SK-MEL-5 (cell line): ENCODE data around the gene PRSS1. TPM values are rescaled to one million over a fixed set of nuclear protein-coding genes. Genes with fewer than 3 reads are reported as not detected.
"Not testable (repeated sequence)": the region's sequence is repeated elsewhere in the genome, so short reads cannot be mapped to it uniquely, and the experiment has no call there.

Experiments used
- DNase-seq: peaks from one replicate; pipeline ENCODE4 v3.0.0-alpha.2; 2016; ENCODE audit warnings: low read depth, low spot score
- in situ Hi-C: cut with HindIII; loops from 2 replicates; pipeline ENCODE4 v1.10.0; 2016; ENCODE audit warnings: low sequenced_read_pairs, high pct_unique_total_duplicates, low pct_unique_long_range_greater_than_20kb
- polyA plus RNA-seq, 2 experiments: library from polyadenylated mRNA; depleted of rRNA; stranded (reverse); fragments of >200 nt; gene quantifications; 2 replicates each; pipeline ENCODE4 v1.2.3, GENCODE V29; 2015
- total RNA-seq: library from RNA; depleted of rRNA; stranded (reverse); fragments of >200 nt; shearing (Covaris generic); gene quantifications from 2 replicates; pipeline ENCODE4 v1.2.3, GENCODE V29; 2014; rRNA removed

PRSS1 gene
- total RNA-seq, result not detected in 2 replicates
- polyA plus RNA-seq (2015; cell fraction: cytosol; rRNA removed), result not detected in 2 replicates
- polyA plus RNA-seq (2015; cell fraction: nucleus; rRNA removed), result not detected in 2 replicates

DNA sequence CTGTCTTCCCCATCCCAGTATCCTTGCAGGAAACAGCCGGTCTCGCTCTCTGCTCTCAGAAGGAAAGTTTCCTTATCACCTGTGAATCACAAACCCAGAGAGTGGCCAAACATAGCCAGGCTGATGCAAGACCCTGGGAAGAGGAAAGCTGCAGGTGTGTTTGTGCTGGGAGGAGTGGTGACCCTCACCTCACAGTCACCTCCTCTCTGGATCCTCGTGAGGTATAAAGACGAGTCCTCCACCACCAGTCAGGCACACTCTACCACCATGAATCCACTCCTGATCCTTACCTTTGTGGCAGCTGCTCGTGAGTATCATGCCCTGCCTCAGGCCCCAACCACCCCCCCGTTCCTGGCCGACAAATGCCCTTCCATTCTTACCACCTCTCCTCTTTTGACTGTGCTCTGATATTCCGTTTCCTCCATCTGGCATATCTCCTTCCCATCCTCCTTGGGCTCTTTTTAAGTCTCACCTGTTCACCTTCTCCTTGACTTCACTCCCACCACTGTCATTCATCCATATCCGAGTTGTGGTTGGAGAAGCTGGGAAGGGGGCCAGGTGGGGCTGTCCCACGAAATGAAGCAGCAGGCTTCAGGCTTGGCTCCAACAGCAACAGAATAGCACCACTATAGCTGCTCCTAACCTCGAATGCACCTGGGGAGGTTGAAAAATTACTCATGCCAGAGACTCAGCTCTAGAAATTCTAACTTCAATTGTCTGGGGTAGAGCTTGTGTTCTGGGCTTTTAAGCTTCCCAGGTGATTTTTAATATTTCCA, at the start of gene PRSS1:
Gene PRSS1, plus strand, starts transcription at position 255 of the 776 bp plus-strand sequence. Its CDS starts 13 bp downstream, at position 268.
- in situ Hi-C loops, result no loop called here
- no peak for DNase-seq

DNA sequence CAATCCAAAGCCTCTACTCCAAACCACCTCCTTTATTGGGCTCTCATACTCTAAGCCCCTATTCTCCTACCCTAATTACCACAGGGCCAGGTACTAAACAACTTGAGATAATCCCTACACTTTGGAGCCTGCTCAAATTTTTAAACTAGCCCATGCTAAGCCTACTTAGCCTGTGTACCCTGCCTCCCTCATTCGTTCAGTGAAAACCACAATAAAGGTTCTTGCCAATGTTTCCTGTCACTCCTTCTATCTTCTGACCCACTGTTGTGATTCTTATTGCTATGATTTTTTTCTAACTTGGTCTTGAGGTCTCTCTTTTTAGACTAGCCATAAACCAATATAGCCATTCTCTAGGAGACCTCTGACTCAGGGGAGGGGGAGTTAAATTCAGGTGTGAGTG, 48.3 kb upstream of the PRSS1 start:
- DNase-seq, in situ Hi-C loops: not testable (repeated sequence)

DNA sequence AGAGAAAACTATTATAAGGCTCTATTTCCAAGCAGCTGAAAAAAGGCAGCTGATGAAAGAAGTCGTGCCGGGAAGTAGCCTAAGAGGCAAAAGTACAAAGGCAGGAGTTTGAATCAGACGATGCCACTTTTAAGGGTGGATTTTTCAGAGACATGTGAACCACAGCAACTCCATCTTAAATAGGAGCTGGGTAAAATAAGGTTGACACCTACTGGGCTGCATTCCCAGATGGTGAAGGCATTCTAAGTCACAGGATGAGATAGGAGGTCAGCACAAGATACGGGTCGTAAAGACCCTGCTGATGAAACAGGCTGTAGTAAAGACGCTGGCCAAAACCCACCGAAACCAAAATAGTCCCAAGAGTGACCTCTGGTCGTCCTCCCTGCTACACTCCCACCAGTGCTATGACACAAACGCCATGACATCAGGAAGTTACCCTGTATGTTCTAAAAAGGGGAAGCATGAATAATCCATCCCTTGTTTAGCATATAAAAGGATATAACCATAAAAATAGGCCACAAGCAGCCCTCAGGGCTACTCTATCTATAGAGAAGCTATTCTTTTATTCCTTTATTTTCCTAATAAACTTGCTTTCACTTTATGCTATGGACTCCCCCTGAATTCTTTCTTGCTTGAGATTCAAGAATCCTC, 45.5 kb upstream of the PRSS1 start:
- no peak for DNase-seq
- in situ Hi-C loops, result no loop called here

DNA sequence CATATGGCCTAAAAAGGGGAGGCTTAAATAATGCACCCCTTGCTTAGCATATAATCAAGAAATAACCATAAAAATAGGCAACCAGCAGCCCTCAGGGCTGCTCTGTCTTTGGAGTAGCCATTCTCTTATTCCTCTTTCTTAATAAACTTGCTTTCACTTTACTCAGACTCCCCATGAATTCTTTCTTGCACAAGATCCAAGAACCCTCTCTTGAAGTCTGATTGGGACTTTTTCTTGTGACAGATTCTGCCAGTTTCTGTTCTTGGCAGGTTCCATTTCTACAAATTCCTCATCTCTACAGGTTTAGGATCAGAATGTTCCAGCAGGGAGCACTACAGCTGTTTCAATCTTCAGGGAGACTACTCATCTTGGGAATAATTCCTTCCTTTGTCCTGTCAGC, 40.5 kb upstream of the PRSS1 start:
- in situ Hi-C loops, result not testable (repeated sequence)
- DNase-seq, result peak; percentile 15

DNA sequence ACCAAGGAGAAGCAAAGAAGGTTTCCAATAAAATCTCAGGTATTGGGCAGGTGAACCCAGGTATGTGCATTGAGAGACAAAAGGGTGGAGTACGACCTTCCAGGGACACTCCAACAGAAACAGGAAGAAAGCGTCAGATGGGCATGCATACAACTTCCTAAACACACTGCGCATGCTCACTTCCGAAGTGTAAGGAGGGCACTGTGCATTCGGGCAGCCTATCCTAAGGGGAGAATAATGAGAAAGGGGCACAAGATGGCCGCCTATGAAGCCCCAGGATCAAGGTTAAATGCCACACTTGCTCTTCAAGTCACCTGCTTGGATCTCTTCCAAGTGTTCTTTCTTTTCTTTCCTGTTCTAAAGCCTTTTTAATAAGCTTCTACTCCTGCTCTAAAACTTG, 39.4 kb upstream of the PRSS1 start:
- in situ Hi-C loops, result no loop called here
- DNase-seq, result peak; percentile 30

DNA sequence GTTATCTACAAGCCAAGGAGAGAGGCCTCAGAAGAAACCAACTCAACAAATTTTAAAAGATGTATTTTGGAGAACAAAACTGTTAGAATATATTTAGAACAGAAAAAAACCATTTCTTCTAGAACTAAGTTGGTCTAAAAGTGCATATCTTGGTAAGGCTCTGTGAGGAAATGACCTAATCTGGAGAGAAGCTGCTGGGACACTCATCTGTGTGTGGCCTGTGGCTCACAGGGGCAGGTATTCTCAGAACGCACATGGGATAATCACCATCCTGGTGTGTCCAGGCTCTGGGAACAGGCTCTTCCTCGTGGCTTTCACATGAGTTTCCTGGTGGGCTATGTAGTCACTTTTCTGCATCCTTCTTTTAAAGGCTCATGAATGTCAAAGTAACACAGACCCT, 38.1 kb upstream of the PRSS1 start:
- DNase-seq, result no peak
- in situ Hi-C loops, result no loop called here

DNA sequence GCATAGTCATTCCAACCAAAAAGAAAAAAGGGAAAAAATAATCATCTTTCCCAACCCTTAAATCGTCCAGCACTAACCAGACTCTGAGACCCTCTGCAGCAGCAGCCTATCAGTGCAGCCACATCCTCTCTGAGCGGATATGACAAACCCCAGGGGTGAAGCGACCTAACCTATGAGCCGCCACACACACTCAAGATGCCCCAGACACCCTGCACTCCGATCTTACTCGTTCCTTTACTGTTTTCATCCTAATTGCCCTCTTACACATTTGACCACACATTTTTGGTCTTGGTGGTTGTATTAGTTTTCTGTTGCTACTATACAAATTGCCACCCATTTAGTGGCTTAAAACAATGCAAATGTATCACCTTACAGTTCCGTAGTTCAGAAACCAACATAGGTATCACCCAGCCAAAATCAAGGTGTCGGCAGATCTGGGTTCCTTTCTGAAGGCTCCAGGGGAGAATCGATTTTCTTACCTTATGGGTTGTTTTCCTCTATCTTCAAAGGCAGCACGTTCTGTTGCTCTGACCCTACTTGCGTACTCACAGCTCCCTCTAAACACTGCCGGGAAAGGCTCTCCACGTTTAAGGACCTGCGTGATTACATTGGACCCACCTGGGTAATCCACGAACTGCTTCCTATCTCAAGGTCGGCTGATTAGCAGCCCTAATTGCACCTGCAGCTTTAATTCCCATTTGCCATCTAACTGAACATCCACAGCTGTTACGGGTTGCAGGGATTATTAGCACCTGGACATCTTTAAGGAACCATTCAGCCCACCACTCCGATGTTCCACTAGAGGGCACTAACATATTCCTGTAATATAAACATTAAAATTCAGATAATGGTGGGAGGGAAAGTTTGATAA, 37.3 kb upstream of the PRSS1 start:
- in situ Hi-C loops, result no loop called here
- DNase-seq, result peak; percentile 66

DNA sequence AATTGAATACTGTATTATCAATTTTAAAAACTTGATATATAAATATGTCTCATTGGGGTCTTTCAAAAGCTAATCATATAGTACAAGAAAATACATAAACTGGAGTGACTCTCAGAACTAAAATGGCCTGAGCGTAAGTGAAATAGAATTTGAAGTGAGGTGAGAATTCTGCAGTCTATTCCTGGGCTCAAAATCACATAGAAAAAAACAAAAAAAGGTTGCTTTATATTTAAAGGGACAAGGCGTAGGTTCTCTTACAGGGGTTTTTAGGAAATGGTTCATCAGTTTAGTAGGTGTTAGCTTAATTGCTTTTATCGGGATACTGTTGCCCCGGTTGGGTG, 36.7 kb upstream of the PRSS1 start:
- no peak for DNase-seq
- in situ Hi-C loops, result no loop called here

DNA sequence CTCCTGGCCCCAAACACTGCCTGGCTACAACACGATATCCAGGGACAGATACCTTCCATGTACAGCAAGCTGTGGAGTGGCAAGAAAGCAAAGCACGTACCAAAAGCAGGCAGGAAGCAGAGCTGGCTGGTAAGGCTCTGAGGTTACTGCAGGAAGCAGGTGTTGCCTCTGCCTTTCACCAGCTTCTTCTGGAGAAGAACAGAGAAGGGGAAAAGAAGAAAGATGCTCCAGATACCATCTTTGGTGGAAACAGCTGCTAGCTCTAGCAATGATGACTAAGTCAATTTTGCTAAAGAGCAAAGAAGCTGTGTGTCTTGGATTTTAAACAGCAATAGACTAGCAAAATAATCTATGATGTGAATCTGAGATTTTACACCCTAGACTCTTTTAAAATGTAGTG, 34.9 kb upstream of the PRSS1 start:
- DNase-seq, result no peak
- in situ Hi-C loops, result no loop called here

DNA sequence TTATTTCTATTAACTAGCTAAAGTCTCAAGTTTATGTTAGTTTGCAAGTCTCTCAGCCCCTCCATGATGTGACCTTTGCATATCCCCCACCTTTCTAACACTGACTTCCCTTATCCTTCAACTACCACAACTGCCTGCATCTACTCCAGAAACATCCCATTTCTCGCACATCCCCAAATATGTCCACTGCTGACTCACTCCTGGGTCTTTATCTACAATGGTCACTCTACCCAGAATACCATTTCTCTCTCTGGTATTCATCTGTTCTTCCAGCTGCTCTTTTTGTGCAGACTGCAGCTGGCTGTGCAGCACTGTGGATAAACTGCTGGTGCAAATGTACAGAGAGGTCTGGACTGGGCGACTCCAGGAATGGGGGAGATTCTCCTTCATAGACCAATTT, 32.7 kb upstream of the PRSS1 start:
- no peak for DNase-seq
- in situ Hi-C loops, result no loop called here

DNA sequence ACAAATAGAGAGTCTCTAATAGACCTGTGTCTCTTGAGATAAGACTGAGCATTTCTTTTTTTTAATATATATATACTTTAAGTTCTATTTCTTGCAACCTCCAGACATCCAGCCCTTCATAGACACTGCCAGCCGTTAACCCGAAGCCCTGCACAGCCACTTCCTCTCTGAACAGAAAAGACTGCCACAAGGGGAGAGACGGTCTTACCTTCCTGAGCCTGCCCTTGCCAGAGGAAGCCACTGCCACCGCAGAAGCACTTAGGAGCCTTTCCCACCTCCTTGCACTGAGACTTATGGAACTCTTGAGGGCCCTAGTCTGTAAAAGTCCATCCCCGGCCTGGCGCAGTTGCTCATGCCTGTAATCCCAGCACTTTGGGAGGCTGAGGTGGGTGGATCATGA, 31.8 kb upstream of the PRSS1 start:
- in situ Hi-C loops, result no loop called here
- no peak for DNase-seq

DNA sequence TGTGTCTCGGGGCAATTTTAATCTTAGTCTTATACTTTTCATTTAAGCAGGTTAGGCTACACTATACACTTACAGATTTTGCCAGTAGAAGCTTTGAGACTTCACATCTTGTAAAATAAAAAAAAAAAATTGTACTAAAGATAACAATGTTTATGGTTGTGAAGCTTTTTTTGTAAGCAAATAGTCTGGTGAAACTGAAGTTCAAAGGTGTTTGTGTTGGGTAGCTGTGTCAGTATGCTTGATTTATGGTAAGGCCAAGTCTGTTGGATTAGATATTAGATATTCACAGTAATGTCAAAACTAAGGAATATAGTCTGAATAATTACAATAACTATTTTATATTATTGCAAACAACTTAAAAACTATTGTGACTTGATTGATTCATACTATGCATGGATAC, 31.0 kb upstream of the PRSS1 start:
- in situ Hi-C loops, result no loop called here
- no peak for DNase-seq

DNA sequence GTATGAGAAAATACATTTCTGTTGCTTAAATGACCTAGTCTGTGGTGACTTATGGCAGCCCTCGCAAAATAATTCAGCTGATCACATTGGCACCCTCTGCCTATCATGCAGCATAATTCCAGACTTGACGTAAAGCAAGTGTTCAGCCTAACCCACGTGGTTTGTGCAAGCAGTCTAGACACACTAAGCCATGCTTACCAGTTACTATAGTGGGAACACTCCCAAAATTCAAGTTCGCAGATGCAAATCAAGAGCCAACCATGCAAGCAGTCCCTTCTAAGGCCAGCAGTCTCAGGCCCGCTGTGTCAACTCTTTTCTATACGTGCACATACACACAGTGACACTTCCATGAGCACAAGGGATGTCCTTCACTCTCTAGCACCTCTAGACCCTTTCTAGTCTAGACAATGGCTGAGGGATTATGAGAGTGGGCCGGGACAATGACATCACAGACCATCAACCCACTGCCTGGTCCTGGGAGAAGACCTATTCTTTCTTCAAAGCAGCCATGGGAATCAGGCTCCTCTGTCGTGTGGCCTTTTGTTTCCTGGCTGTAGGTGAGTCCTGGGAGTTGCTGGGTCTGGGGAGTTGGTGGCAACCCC, 29.0 kb upstream of the PRSS1 start:
- in situ Hi-C loops, result no loop called here
- no peak for DNase-seq

DNA sequence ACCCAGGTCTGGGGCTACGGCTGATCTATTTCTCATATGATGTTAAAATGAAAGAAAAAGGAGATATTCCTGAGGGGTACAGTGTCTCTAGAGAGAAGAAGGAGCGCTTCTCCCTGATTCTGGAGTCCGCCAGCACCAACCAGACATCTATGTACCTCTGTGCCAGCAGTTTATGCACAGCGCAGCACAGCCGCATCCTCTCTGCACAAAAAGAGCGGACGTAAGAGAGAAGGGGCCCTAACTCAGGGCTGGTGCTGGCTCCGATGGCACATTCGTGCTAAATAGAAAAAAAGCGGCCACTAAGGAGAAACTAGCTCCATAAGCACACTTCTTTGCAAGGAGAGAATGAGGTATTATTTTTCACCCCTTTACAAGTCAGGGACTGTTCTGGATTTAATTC, 28.3 kb upstream of the PRSS1 start:
- DNase-seq, result no peak
- in situ Hi-C loops, result no loop called here

DNA sequence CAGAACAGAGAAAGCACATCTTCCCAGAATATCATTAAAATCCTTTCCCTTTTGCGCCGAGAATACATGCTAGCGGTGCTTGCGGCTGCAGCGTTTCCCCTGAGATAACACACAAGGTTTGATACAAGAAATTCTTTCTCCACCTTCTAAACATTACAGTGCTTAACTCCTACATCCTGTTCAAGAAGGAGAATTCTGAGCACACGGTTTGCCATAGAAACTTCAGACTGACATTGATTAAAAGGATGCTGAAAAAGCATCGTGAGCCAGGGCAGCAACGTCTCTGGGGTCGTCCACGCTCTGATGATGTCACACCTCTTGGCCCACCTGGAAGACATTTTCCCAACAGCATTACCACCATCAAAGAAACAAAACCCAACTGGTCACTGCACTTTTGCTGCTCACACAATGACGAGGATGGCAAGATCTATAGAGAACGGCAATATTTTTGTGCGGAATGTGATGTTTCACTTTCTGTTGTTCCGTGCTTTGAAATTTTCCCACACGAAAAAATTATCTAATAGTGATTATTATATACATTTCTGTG, 27.0 kb upstream of the PRSS1 start:
- in situ Hi-C loops, result no loop called here
- no peak for DNase-seq

DNA sequence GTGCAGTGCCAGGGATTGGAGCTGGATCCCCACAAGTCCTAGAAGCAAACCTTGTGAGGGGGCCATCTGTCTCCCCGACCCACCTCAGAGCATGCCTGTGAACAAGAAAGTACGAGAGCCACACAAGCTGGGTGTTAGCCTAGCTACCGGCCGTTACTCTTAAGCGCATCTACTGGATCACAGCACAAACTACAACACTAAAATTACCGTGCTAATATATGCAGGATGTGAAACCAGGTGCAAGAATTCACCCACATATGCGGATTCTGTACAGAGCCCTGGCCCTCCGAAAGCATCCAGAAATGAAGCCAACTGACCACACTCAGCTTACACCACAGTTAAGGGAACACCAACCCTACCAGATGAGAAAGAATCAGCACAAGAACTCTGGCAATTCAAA, 16.0 kb upstream of the PRSS1 start:
- in situ Hi-C loops, result no loop called here

DNA sequence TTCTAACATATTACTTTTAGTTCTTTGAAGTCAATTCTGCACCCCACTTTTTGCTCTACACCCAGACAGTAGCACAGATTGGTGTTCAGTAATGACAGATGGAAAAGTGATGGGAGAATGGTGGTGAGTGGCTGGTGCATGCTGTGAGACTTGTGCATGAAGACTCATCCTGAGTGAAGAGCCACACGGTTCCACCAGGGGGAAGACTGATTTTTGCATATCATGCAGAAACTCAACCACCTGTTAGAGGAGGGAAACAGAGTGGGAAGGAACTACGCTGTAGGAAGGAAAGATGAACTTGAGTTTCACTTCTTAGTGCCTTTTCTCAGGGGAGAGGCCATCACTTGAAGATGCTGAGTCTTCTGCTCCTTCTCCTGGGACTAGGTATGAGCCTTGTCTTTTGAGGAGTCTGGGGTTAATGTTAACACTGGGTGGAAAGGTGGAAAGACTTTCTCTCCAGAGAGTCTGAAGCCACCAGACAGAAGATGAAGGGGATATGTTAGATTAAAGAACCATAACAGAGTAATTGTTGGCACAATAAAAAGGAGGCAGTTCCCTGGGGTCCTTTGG, 9.3 kb upstream of the PRSS1 start:
- in situ Hi-C loops, result no loop called here
- peak; percentile 26 for DNase-seq

More for the DNA sequence above, 16.0 kb upstream of the PRSS1 start:
- no peak for DNase-seq
